Measurements from ENCODE around the gene ADAM19.
A peak's percentile ranks its signal among the peaks of the same experiment; 100 is the strongest.

Gene ADAM19

DNA sequence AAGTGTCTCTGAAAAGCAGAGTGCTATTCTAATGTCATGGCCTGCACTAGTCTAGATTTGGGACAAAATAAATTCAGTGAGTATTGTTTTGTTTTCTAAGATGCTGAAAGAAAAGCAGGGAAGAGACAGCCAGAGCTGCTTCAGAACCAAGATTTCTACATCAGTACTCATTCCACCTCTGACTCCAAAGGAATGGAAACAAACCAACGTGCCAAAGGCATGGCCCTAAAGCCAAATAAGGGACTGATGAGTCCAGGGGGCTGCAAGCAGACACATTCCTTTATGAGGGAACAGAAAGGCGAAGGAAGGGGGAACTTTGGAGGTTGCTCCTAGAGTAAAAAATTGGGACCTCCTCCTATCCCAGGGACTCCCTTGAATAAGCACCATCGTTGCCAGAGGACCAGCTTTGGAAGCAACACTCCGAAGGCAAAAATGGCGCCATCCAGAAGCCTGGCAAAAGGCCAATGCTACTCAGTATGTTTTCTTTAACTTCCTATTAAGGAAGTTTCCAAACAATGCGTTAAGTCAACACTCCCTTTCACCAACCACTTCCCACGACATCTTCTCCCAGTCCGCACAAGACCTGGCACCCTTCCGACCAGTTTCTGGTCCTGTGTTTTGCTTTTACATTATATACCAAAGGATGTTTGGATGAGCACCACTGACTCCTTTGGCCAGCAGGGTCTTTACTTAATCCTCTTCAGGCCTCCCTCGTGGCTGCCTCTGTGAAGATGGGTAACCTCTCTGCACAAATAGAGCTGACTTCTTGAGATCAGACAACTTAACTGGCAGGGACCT lies 31.6 kb downstream of the ADAM19 start:
- DNase-seq (ENCODE audit: low read depth in 2 of 3, low spot score in 1 of 3) = no peak

DNA sequence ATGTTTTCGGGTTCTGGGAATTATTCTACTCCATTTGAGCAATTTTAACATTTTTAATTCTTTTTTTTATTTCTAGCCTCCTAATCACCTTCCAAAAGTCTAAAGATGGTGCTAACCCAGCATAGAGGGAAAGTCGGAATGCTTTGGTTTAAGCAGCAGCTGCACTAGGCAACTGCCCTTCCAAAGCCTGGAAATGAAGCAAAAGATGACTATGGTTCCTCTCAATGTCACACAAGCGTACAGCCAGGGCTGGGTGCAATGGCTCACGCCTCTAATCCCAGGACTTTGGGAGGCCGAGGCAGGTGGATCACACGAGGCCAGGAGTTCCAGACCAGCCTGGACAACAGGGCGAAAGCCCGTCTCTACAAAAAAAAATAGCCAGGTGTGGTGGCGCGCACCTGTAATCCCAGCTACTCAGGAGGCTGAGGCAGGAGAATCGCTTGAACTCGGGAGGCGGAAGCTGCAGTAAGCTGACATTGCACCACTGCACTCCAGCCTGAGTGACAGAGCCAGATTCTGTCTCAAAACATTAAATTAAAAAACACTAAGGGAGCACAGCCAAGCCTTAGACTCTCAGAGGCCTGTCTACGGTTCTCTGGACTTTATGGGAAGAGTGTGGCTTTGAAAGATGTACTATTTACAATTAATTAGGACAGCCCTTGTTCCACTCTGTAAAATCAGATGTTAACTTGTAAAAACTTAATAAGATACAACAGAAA lies 33.1 kb downstream of the ADAM19 start:
- DNase-seq (ENCODE audit: low read depth in 2 of 3, low spot score in 1 of 3) = no peak

DNA sequence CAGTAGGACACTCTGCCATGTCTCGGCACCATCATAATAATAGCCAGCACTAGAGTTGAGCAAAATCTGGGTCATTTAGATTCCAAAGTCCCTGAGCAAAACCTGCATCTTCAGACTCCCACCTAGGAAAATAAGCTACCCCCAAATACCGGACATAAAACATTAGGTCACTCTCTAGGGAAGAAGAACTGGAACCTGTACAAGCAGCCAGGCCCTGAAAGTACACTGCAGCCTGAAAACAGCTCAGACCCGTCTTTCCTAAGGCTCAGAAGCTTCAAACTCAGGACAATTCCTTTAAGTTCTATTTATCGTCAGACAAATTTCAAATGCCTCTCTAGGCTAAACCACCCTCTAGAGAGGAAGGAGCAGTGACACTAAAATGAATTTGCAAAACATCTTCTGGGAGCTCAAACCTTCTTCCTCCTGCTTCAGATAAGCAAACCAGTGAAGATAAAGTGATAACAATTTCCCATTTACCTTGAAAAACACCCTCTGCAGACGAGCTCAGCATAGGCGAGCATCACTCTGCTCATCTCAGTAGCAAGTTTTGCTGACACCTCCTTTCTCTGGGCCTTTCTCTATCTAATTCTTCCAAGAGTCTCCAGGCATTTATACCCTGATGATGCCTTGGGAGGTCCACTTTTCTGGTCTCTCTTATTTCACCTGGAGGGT lies 34.0 kb downstream of the ADAM19 start:
- DNase-seq (ENCODE audit: low read depth in 2 of 3, low spot score in 1 of 3) = no peak

DNA sequence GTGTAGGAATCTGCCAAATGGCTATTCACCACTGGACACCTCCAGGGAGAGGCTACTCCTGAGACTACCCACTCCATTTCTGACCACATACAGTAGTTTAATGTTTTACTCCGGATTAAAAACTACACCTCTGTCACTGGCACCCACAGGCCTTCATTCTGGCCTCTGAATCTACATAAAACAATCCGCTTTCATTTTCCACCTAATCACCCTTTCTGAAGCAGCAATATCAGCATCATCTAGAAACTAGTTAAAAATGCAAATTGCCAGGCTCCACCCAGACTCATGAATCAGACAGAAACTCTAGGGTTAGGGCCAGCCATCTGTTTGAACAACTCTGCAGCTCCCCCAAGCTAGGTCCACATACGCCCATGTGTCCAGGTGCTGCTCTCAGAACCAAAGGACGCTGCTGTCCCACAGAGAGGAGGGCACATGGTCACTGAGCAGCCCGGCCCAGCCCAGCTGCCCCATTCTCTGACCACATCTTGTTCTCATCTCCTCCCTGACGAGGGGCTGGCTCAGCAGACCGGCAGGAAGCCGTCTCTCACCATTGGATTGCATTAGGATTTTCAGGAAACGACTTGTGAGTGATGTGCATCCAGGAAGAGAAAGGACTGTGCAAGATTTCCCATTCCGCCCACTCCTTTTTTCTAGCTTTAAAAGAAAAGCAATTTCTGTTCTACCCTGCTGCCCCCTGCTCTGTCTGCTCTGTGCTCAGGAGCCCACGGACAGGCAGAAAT lies 34.7 kb downstream of the ADAM19 start:
- DNase-seq (ENCODE audit: low read depth in 2 of 3, low spot score in 1 of 3) = peak in 1 of 3 donors; percentile 47

DNA sequence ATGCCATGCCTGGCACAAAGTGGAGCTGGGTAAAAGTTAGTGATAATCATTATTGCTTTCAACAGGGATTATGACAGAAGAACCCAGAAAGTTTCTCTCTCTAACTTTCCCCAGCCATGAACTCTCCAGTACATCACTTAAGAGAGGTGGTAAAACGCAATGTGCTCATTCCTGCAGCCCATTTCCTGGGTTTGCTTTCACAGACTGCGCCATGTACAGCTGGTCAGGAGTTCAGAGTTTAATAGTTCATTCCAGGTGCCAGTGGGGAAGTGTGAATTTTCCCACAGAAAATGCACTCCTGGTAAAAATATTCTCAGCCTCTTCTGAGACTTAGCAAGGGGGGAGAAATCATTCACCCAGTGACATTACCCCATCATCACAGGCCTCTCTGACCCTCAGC lies 35.5 kb downstream of the ADAM19 start:
- DNase-seq (ENCODE audit: low read depth in 2 of 3, low spot score in 1 of 3) = no peak

DNA sequence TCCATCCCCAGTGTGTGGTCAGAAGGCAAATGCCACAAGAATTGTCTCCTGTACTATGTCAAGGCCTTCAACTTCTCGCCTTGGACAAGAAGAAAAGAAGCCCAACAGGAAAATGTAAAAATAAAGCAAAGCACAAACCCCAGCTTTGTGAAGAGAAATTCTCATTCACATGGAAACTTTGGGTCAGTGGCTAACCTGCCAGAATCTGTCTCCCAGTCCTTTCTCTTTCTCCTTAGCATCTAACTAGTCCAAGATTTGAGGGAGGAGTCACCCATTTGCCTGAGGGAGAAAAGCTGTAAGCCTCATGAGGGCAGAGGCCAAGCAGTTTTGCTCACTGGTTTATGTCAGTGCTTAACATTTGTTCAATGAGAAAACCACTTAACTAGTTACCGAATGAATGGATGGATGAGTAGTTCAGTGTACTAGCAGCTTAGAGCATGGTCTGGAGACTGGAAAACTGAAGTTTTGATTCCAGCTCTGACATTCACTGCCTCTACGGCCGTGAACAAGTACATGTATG lies 36.0 kb downstream of the ADAM19 start:
- DNase-seq (ENCODE audit: low read depth in 2 of 3, low spot score in 1 of 3) = no peak

DNA sequence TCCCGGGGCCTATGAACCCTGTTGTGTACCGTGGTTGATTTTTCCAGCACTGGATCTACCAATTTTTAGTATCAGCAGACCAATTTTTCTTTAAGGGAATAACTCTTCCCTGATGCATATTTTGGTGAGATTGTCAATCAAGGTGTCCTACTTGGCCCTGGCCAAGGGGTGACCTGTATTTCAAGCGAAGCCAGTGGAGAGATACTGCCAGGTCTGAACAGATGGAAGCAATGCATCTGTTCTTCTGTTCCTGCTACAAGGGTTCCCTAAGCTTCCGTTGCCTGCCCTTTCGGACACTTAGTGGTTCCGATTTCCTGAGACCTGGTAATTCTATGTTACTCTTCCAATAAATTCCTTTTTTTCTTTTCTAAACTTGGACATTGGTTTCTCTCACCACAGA lies 37.3 kb downstream of the ADAM19 start:
- no peak for DNase-seq (ENCODE audit: low read depth in 2 of 3, low spot score in 1 of 3)

DNA sequence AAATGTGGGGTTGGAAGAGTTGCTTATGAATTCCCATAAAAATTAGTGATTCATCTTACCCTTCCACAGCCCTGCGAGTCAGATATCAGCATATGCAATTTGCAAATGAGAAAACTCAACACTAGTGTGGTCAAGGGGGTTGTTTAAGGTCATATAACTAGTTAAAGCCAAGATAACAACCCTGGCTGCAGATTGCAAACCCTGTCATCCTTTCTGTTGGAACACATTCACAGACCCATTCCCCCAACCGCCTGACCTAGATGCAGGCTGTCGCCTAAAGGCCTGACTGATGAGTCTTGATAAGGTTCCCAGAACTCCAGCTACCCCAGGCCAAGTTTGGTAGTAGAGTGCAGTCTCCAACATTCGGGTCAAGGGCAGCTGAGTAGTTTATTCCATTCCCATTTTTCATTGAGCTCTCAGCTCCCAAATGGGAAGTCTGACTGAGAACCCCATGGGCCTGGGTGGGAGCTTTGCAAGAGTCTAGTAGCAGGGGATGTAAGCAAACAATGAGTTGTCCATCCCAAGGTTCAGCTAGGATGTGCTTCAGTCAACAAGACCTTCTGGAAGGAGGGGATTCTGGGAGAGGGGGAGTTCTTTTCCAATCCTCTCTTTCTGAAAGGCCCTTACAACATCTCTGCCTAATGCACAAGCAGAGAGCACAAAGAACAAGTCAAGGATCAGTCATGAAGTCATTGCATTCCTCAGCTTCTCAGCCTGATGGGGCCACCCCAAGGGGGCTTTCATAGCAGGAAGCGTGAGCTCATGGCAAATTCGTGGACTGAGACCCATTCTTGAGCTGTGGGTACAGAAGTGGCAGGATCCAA lies 40.3 kb downstream of the ADAM19 start:
- DNase-seq (ENCODE audit: low read depth in 2 of 3, low spot score in 1 of 3) = no peak

DNA sequence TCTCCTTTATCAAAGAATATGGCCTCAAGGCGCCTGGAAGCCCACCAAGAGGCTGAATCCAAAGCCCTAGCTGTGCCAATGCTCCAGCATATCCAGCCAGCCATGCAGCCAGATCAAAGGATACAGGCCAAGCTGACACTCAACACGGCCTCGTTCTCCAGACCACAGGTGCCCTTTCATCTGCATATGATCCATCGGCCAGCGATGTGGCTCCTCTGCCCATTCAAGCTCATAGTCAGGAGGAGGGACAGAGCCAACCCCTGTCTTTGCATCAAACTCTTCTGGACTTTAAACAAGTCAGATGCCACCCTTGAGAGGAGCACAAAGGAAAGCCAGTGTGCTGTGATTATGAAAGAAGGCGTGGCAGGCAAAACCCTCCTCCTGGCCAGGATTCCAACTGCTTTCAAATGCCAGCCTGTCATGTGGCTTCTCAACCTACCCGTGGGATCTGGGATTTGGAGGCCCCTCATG lies 42.5 kb downstream of the ADAM19 start:
- DNase-seq (ENCODE audit: low read depth in 2 of 3, low spot score in 1 of 3) = no peak

DNA sequence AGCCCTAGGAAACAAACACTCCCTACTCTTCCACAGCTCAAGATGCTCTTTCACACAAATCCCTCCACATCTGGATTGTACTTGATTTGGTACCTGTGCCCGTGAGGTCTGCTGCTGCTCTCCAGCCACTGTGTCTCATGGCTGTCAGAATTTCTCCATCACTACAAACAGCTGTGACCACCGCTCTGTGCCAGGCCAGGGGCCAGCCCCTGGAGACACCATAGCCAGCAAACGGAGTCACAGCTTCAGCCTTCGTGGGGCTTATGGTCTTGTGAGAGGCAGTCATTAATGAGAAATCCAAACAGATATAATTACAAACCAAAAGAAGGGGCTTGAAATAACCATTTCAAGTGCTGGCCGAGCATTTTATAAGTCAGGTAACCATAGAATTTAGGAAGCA lies 43.6 kb downstream of the ADAM19 start:
- no peak for DNase-seq (ENCODE audit: low read depth in 2 of 3, low spot score in 1 of 3)

DNA sequence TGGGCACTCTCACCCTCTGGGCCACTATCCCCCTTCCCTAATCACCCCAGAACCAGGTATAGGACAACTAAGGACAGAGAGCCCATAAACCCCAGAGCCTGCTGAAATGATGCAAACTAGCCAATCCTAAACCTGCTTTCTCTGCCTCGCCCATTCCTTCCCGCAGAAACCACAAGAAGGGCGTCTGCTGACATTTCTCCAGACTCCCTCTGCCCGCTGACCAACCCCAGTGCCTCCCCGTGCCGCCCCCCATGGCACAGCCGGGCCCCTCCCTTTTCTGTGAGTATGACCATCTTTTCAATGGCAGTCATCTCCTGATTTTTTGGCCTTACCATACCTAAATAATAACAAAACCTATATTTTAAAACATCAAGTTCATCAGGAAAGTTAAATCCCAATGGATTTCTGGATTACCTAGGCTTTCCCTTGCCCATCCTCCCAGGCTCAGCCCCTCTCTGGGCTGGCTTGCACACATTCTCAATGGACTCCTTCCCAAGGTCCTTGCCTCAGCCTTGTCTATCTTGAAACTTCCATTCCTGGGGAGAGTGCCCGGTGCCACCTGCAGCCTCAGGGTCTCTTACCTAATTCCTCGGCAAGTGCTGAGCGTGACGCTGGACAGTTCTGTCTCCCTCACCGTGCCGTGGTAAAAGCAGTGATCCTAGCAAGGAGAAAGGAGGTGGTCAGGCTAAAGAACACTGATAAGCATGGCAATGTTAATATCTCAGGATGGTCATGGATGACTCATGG lies 45.2 kb downstream of the ADAM19 start:
- no peak for DNase-seq (ENCODE audit: low read depth in 2 of 3, low spot score in 1 of 3)

DNA sequence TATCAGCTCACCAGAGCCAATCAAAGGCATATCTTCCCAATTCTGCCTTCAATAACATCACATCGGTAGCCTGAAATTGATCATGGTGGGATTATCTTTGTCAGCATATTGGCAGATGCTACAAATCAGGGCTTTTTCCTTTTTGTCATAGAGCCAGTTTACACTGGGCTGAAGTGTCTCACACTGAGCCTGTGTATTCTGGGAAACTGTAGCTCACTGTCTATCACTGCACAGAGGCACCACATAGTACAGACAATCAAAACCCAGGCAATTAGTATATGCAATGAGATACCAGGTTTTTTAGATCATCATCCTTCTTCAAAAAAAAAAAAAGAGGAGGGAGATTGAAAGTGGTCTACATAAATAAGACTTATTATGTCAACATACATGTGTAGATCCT lies 46.6 kb downstream of the ADAM19 start:
- no peak for DNase-seq (ENCODE audit: low read depth in 2 of 3, low spot score in 1 of 3)

DNA sequence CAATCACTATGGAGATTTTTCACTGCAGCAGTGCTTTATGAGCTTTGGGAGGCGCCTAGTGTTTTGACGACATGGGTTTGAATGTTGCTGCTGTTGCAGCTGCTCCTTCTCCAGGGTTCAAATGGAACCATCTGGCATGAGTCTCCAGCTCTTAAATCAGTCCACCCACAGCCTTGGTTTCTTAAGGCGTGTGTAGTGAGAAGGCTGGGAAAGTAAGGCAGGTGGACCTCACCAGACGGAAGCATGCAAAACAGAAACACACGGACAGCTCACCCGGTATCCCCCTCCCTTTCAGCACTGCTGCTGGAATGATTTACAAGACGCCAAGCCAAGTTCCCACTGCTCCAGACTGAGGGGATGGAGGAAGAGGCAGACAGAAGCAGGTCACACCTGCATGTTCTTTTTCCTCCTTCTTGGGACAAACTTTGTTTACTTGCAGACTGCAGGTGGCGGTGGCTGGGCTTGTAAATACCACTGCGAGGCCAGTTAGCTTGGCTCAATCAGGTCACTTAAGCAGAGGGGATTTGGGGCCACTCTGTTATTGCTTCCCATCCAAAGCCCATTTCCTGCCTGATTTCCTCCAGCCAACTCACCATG lies 47.4 kb downstream of the ADAM19 start:
- no peak for DNase-seq (ENCODE audit: low read depth in 2 of 3, low spot score in 1 of 3)

DNA sequence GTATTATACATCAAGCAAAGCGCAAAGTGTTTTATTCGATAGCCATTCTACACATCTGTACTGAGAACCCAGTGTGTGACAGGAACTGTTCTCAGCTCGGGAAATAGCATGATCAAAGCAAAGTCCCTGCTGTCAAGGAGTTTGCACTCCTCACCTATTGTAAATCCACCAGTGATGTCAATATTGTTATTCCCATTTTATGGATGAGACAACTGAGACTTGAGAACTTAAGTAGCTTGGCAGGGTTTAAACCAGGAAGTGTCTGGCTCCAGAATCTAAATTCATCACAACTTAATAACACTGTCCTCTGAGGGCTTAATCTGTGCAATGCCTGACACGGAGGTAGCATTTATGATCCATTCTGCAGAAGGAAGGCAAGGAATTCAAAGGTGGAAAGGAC lies 50.7 kb downstream of the ADAM19 start:
- no peak for DNase-seq (ENCODE audit: low read depth in 2 of 3, low spot score in 1 of 3)

DNA sequence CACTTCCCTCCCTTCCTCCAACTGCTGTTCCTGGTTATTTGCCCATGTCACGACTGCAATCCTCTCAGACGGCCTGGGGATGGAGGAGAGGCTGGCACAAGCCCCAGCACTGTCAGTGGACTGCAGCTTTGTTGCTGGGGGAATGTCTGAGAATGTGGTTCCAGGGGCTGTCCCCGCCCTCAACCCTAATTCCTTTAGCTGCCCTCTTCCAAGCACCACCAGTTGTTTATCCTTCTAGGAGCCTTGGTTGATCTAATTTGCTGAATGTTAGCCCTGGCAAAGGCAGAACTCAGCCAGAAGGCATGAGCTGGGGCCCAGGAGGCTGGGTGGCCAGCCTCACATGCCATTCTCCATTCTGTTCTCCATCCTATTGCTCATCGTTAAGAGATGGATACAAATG lies 51.6 kb downstream of the ADAM19 start:
- no peak for DNase-seq (ENCODE audit: low read depth in 2 of 3, low spot score in 1 of 3)

DNA sequence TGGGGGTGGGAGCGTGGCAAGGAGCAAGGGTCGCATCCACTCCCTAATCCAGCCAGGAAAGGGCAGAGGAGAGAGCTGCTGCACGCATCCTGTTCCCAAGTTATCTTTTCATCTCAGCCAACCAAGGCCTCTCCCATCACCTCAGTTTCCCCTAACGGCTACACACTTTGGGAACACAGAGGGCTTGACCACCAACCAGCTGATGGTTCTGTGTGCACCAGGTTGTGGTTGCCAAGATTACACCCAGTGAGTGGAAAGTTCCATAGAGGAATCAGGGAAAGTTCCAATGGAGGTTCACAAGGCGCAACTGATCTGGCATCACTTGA lies 53.9 kb downstream of the ADAM19 start:
- no peak for DNase-seq (ENCODE audit: low read depth in 2 of 3, low spot score in 1 of 3)

DNA sequence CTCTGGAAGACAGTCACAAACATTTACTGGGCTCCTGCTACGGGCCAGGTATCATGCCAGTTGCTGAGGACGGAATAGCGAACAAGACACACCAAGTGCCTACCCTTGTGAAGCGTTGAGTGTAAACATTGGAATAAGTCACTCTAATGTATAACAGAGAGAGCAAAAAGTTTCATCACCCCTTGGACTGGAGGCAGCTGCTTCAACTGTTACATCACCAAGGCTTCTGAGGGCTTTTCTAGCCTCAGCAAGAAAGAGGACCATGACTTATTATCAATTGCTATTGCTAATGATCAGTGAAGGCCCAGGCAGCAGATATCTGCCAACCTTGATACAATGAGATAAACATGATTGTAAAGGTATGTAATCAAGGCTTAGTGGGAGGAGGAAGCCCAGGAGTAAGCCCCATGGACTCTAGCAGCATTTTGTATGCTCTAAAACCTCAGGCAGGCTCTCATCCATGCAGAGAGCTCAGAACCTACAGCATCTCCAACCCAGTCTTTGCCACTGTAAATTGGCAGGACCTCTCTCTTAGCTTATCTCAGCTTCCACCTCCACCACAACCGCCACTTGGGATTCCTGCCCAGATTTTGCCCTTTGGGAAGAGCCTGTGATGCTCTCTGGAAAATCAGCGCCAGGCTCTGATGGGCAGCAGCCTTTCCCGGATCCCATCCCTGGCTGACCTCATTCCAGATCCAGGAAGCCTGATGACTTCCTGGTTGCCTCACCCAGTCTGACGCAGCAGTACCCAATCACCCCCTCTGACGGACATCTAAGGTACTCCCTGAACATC lies 54.5 kb downstream of the ADAM19 start:
- no peak for DNase-seq (ENCODE audit: low read depth in 2 of 3, low spot score in 1 of 3)

DNA sequence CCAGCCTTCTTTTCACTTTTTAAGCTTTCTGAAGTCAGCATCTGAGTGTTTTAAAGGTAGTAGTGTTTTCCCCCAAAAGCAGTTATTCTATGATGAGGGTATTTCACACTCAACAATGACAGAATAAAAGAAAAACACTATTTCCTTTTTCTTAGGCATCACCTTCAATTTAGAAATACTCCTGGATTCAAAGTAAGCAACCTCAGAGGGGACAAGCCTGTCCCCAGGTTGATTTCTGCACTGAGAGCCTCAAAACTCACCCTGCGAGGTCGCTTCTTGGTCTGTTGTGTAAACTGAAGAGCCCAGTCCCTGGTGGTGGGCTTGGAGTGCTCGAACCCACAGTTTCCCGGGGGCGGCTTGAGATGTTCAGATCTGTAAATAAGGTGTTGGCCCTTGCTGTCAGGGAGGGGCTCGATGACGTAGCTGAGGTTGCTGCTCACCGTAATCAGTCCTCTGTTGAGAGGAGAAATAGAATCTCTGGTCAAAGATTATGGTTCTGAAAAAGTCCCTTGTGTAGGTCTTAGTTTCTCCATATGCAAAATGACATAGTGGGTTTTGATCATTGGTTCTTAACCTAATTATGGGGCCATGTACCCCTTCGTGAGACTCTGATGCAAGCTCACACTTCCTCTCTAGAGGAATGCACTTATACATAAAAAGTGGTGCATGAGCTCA lies 55.9 kb downstream of the ADAM19 start:
- DNase-seq (ENCODE audit: low read depth in 2 of 3, low spot score in 1 of 3) = no peak
